ENCODE data around the gene COTL1.
"Not testable (repeated sequence)": the region's sequence is repeated elsewhere in the genome, so short reads cannot be mapped to it uniquely, and the experiment has no call there.

COTL1 gene

GRCh38 chr16:84640145-84640544 is 22.3 kb upstream of the COTL1 start:
- Histone ChIP-seq H3K9ac (ENCODE audit: low read length) (no peak overlapping the region), H3K9me3 (ENCODE audit: control insufficient read depth, low read depth, low read length) (no peaks in the 10 kb centered on the region), H3K4me3 (ENCODE audit: low read length) (no peak overlapping the region), H3K27ac (ENCODE audit: low read length) (no peak overlapping the region), H3K4me1 (ENCODE audit: control insufficient read depth, low read depth, low read length) (no peaks in the 10 kb centered on the region), H3K27me3 (ENCODE audit: control insufficient read depth, insufficient read depth, low read length) (no peaks in the 10 kb centered on the region), H3K36me3 (ENCODE audit: control insufficient read depth, low read depth, low read length) (no peaks in the 10 kb centered on the region)

- H3K27me3 ChIP-seq (ENCODE audit: control insufficient read depth, insufficient read depth, low read length): no peaks in the 10 kb centered on the region
- no peaks in the 10 kb centered on the region for H3K36me3 ChIP-seq (ENCODE audit: control insufficient read depth, low read depth, low read length)
- H3K4me1 ChIP-seq (ENCODE audit: control insufficient read depth, low read depth, low read length): no peaks in the 10 kb centered on the region
- no peak overlapping the region for H3K27ac ChIP-seq (ENCODE audit: low read length)
- H3K4me3 ChIP-seq (ENCODE audit: low read length): no peak overlapping the region
- H3K9me3 ChIP-seq (ENCODE audit: control insufficient read depth, low read depth, low read length): no peaks in the 10 kb centered on the region
- H3K9ac ChIP-seq (ENCODE audit: low read length): no peak overlapping the region
Observed at GRCh38 chr16:84638231-84638806, 20.4 kb upstream of the COTL1 start.

- H3K36me3 ChIP-seq (ENCODE audit: control insufficient read depth, low read depth, low read length): no peaks in the 10 kb centered on the region
- no peak overlapping the region for H3K4me3 ChIP-seq (ENCODE audit: low read length)
- H3K27ac ChIP-seq (ENCODE audit: low read length): no peak overlapping the region
- no peaks in the 10 kb centered on the region for H3K4me1 ChIP-seq (ENCODE audit: control insufficient read depth, low read depth, low read length)
- H3K9ac ChIP-seq (ENCODE audit: low read length): no peak overlapping the region
- H3K27me3 ChIP-seq (ENCODE audit: control insufficient read depth, insufficient read depth, low read length): no peaks in the 10 kb centered on the region
- no peaks in the 10 kb centered on the region for H3K9me3 ChIP-seq (ENCODE audit: control insufficient read depth, low read depth, low read length)
Observed at GRCh38 chr16:84637709-84638108, 19.8 kb upstream of the COTL1 start.

GRCh38 chr16:84635702-84636101 is 17.8 kb upstream of the COTL1 start:
- Histone ChIP-seq H3K9ac (ENCODE audit: low read length) (no peak overlapping the region), H3K4me1 (ENCODE audit: control insufficient read depth, low read depth, low read length) (no peaks in the 10 kb centered on the region), H3K4me3 (ENCODE audit: low read length) (no peak overlapping the region), H3K9me3 (ENCODE audit: control insufficient read depth, low read depth, low read length) (no peaks in the 10 kb centered on the region), H3K27ac (ENCODE audit: low read length) (no peak overlapping the region), H3K36me3 (ENCODE audit: control insufficient read depth, low read depth, low read length) (no peaks in the 10 kb centered on the region), H3K27me3 (ENCODE audit: control insufficient read depth, insufficient read depth, low read length) (no peaks in the 10 kb centered on the region)

- Histone ChIP-seq H3K4me1 (ENCODE audit: control insufficient read depth, low read depth, low read length) (no peaks in the 10 kb centered on the region), H3K27me3 (ENCODE audit: control insufficient read depth, insufficient read depth, low read length) (no peaks in the 10 kb centered on the region), H3K4me3 (ENCODE audit: low read length) (no peak overlapping the region), H3K27ac (ENCODE audit: low read length) (no peak overlapping the region), H3K36me3 (ENCODE audit: control insufficient read depth, low read depth, low read length) (no peaks in the 10 kb centered on the region), H3K9me3 (ENCODE audit: control insufficient read depth, low read depth, low read length) (no peaks in the 10 kb centered on the region), H3K9ac (ENCODE audit: low read length) (no peak overlapping the region)
Observed at GRCh38 chr16:84633622-84634021, 15.7 kb upstream of the COTL1 start.

- H3K36me3 ChIP-seq (ENCODE audit: control insufficient read depth, low read depth, low read length); H3K4me1 ChIP-seq (ENCODE audit: control insufficient read depth, low read depth, low read length); H3K27me3 ChIP-seq (ENCODE audit: control insufficient read depth, insufficient read depth, low read length); H3K4me3 ChIP-seq (ENCODE audit: low read length); H3K9me3 ChIP-seq (ENCODE audit: control insufficient read depth, low read depth, low read length); H3K27ac ChIP-seq (ENCODE audit: low read length); H3K9ac ChIP-seq (ENCODE audit: low read length): not testable (repeated sequence)
Observed at GRCh38 chr16:84632862-84633261, 15.0 kb upstream of the COTL1 start.

- Histone ChIP-seq H3K27me3 (ENCODE audit: control insufficient read depth, insufficient read depth, low read length) (no peaks in the 10 kb centered on the region), H3K9me3 (ENCODE audit: control insufficient read depth, low read depth, low read length) (no peaks in the 10 kb centered on the region), H3K4me3 (ENCODE audit: low read length) (no peak overlapping the region), H3K9ac (ENCODE audit: low read length) (no peak overlapping the region), H3K27ac (ENCODE audit: low read length) (no peak overlapping the region), H3K4me1 (ENCODE audit: control insufficient read depth, low read depth, low read length) (no peaks in the 10 kb centered on the region), H3K36me3 (ENCODE audit: control insufficient read depth, low read depth, low read length) (no peaks in the 10 kb centered on the region)
Observed at GRCh38 chr16:84631886-84632285, 14.0 kb upstream of the COTL1 start.

- Histone ChIP-seq H3K4me3 (ENCODE audit: low read length) (no peak overlapping the region), H3K9me3 (ENCODE audit: control insufficient read depth, low read depth, low read length) (no peaks in the 10 kb centered on the region), H3K9ac (ENCODE audit: low read length) (no peak overlapping the region), H3K36me3 (ENCODE audit: control insufficient read depth, low read depth, low read length) (no peaks in the 10 kb centered on the region), H3K4me1 (ENCODE audit: control insufficient read depth, low read depth, low read length) (no peaks in the 10 kb centered on the region), H3K27me3 (ENCODE audit: control insufficient read depth, insufficient read depth, low read length) (no peaks in the 10 kb centered on the region), H3K27ac (ENCODE audit: low read length) (no peak overlapping the region)
Observed at GRCh38 chr16:84631153-84631466, 13.2 kb upstream of the COTL1 start.

GRCh38 chr16:84630446-84631152 is 12.7 kb upstream of the COTL1 start:
- Histone ChIP-seq H3K4me3 (ENCODE audit: low read length) (no peak overlapping the region), H3K27ac (ENCODE audit: low read length) (no peak overlapping the region), H3K9me3 (ENCODE audit: control insufficient read depth, low read depth, low read length) (no peaks in the 10 kb centered on the region), H3K27me3 (ENCODE audit: control insufficient read depth, insufficient read depth, low read length) (no peaks in the 10 kb centered on the region), H3K9ac (ENCODE audit: low read length) (no peak overlapping the region), H3K4me1 (ENCODE audit: control insufficient read depth, low read depth, low read length) (no peaks in the 10 kb centered on the region), H3K36me3 (ENCODE audit: control insufficient read depth, low read depth, low read length) (no peaks in the 10 kb centered on the region)

GRCh38 chr16:84630009-84630408 is 12.1 kb upstream of the COTL1 start:
- no peaks in the 10 kb centered on the region for H3K36me3 ChIP-seq (ENCODE audit: control insufficient read depth, low read depth, low read length)
- no peaks in the 10 kb centered on the region for H3K27me3 ChIP-seq (ENCODE audit: control insufficient read depth, insufficient read depth, low read length)
- no peak overlapping the region for H3K4me3 ChIP-seq (ENCODE audit: low read length)
- no peaks in the 10 kb centered on the region for H3K9me3 ChIP-seq (ENCODE audit: control insufficient read depth, low read depth, low read length)
- no peaks in the 10 kb centered on the region for H3K4me1 ChIP-seq (ENCODE audit: control insufficient read depth, low read depth, low read length)
- no peak overlapping the region for H3K9ac ChIP-seq (ENCODE audit: low read length)
- no peak overlapping the region for H3K27ac ChIP-seq (ENCODE audit: low read length)

- Histone ChIP-seq H3K9ac (ENCODE audit: low read length) (no peak overlapping the region), H3K4me3 (ENCODE audit: low read length) (no peak overlapping the region), H3K27ac (ENCODE audit: low read length) (no peak overlapping the region), H3K27me3 (ENCODE audit: control insufficient read depth, insufficient read depth, low read length) (no peaks in the 10 kb centered on the region), H3K36me3 (ENCODE audit: control insufficient read depth, low read depth, low read length) (no peaks in the 10 kb centered on the region), H3K9me3 (ENCODE audit: control insufficient read depth, low read depth, low read length) (no peaks in the 10 kb centered on the region), H3K4me1 (ENCODE audit: control insufficient read depth, low read depth, low read length) (no peaks in the 10 kb centered on the region)
Observed at GRCh38 chr16:84629580-84629979, 11.7 kb upstream of the COTL1 start.

- H3K27me3 ChIP-seq (ENCODE audit: control insufficient read depth, insufficient read depth, low read length): no peaks in the 10 kb centered on the region
- H3K9me3 ChIP-seq (ENCODE audit: control insufficient read depth, low read depth, low read length): no peaks in the 10 kb centered on the region
- no peak overlapping the region for H3K27ac ChIP-seq (ENCODE audit: low read length)
- H3K4me1 ChIP-seq (ENCODE audit: control insufficient read depth, low read depth, low read length): no peaks in the 10 kb centered on the region
- H3K36me3 ChIP-seq (ENCODE audit: control insufficient read depth, low read depth, low read length): no peaks in the 10 kb centered on the region
- no peak overlapping the region for H3K4me3 ChIP-seq (ENCODE audit: low read length)
- no peak overlapping the region for H3K9ac ChIP-seq (ENCODE audit: low read length)
Observed at GRCh38 chr16:84628226-84628731, 10.4 kb upstream of the COTL1 start.

All from iPS-18a (cell line).